ENCODE measurements around the gene MAP3K14. TPM values are rescaled to one million over a fixed set of nuclear protein-coding genes. Genes with fewer than 3 reads are reported as not detected.
"Not testable (repeated sequence)": the region's sequence is repeated elsewhere in the genome, so short reads cannot be mapped to it uniquely, and the experiment has no call there.

MAP3K14 gene
- total RNA-seq, 1 donor from 2014 or later, result 9.9 TPM

- no peak for TF ChIP-seq CTCF (IDR thresholded peaks at IDR 0.05)
- no peak for ATAC-seq
- intact Hi-C loops (cut with DNase I), result no loop called here
- Histone ChIP-seq H3K4me1 (peaks cover 8% of the 10 kb centered on the region), H3K4me3 (no peak overlapping the region), H3K27me3 (no peaks in the 10 kb centered on the region), H3K36me3 (no peaks in the 10 kb centered on the region), H3K9me3 (no peaks in the 10 kb centered on the region), H3K27ac (no peak overlapping the region)
- DNase-seq, result no peak
These were observed 30.6 kb upstream of the MAP3K14 start for GRCh38 chr17:45347444-45347843.

GRCh38 chr17:45346216-45347015, 29.6 kb upstream of the MAP3K14 start:
- H3K36me3 ChIP-seq, result no peaks in the 10 kb centered on the region
- TF ChIP-seq CTCF (IDR thresholded peaks at IDR 0.05), result no peak
- DNase-seq, result peak; percentile 45
- no peaks in the 10 kb centered on the region for H3K9me3 ChIP-seq
- H3K27me3 ChIP-seq, result no peaks in the 10 kb centered on the region
- no peak overlapping the region for H3K4me3 ChIP-seq
- peak overlapping the region; percentile 24 for H3K27ac ChIP-seq
- peaks cover 8% of the 10 kb centered on the region for H3K4me1 ChIP-seq
- ATAC-seq, result no peak
- intact Hi-C loops (cut with DNase I), result no loop called here

GRCh38 chr17:45345554-45346215, 28.9 kb upstream of the MAP3K14 start:
- H3K4me3 ChIP-seq, result no peak overlapping the region
- no peaks in the 10 kb centered on the region for H3K36me3 ChIP-seq
- peaks cover 8% of the 10 kb centered on the region for H3K4me1 ChIP-seq
- peak; percentile 42 for ATAC-seq
- no peaks in the 10 kb centered on the region for H3K27me3 ChIP-seq
- no peak for TF ChIP-seq CTCF (IDR thresholded peaks at IDR 0.05)
- intact Hi-C loops (cut with DNase I), result no loop called here
- no peak for DNase-seq
- H3K27ac ChIP-seq, result peak overlapping the region; percentile 63
- no peaks in the 10 kb centered on the region for H3K9me3 ChIP-seq

- no peaks in the 10 kb centered on the region for H3K27me3 ChIP-seq
- TF ChIP-seq CTCF (IDR thresholded peaks at IDR 0.05), result no peak
- no peak overlapping the region for H3K4me3 ChIP-seq
- peaks cover 8% of the 10 kb centered on the region for H3K4me1 ChIP-seq
- intact Hi-C loops (cut with DNase I), result no loop called here
- peak; percentile 20 for DNase-seq
- H3K36me3 ChIP-seq, result no peaks in the 10 kb centered on the region
- ATAC-seq, result peak; percentile 24
- peak overlapping the region; percentile 63 for H3K27ac ChIP-seq
- H3K9me3 ChIP-seq, result no peaks in the 10 kb centered on the region
These were observed 28.4 kb upstream of the MAP3K14 start for GRCh38 chr17:45345246-45345553.

- intact Hi-C loops (cut with DNase I); H3K9me3 ChIP-seq; H3K27ac ChIP-seq; H3K27me3 ChIP-seq; ATAC-seq; H3K4me1 ChIP-seq; H3K36me3 ChIP-seq; H3K4me3 ChIP-seq: not testable (repeated sequence)
- peak; percentile 36 for DNase-seq
These were observed 27.3 kb upstream of the MAP3K14 start for GRCh38 chr17:45343967-45344664.

Measured in upper lobe of right lung (tissue), 1 donor.